ENCODE data around the gene PTPRD. TPM values are rescaled to one million over a fixed set of nuclear protein-coding genes. Genes with fewer than 3 reads are reported as not detected.

Gene PTPRD
- total RNA-seq, 1 experiment from 2014 or later = 70.1 TPM

DNA sequence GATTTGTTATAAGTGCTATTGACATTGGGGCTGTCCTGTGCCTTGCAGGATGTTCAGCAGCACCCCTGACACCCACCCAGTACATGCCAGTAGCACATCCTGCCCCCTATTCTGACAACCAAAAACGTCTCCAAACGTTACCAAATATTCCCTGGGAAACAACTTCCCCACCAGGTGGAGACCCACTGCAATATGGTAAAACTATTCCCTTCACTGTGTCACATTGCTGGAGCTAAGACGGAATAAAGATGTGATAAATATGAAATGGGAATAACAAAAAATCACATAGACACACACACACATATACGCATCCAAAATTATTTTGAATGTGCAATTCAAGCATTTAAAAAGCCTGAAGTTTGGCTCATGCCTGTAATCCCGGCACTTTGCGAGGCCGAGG lies 1939.0 kb downstream of the PTPRD start:
- H3K36me3 ChIP-seq (ENCODE audit: control insufficient read depth, insufficient read depth, low read length) = no peaks in the 10 kb centered on the region
- H3K27ac Mint-ChIP-seq (ENCODE audit: unreplicated experiment) = no peak overlapping the region
- intact Hi-C loops (cut with micrococcal nuclease; ENCODE audit: unreplicated experiment) = no loop called here
- no peaks in the 10 kb centered on the region for H3K27me3 ChIP-seq (replicated peaks; ENCODE audit: control insufficient read depth, insufficient read depth, low read length)
- no peaks in the 10 kb centered on the region for H3K27me3 Mint-ChIP-seq (ENCODE audit: insufficient read depth, unreplicated experiment)
- H3K4me1 ChIP-seq = 0 out of 2 replicates have a peak, but pooled peaks cover 6% of the 10 kb centered on the region
- TF ChIP-seq, protein P1, sequence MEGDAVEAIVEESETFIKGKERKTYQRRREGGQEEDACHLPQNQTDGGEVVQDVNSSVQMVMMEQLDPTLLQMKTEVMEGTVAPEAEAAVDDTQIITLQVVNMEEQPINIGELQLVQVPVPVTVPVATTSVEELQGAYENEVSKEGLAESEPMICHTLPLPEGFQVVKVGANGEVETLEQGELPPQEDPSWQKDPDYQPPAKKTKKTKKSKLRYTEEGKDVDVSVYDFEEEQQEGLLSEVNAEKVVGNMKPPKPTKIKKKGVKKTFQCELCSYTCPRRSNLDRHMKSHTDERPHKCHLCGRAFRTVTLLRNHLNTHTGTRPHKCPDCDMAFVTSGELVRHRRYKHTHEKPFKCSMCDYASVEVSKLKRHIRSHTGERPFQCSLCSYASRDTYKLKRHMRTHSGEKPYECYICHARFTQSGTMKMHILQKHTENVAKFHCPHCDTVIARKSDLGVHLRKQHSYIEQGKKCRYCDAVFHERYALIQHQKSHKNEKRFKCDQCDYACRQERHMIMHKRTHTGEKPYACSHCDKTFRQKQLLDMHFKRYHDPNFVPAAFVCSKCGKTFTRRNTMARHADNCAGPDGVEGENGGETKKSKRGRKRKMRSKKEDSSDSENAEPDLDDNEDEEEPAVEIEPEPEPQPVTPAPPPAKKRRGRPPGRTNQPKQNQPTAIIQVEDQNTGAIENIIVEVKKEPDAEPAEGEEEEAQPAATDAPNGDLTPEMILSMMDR (IDR thresholded peaks at IDR 0.05; ENCODE audit: insufficient read depth in 1 of 2, low read depth in 1 of 2, low read length in 1 of 2, severe bottlenecking in 1 of 2, unreplicated experiment in 1 of 2) = no peak
- no peaks in the 10 kb centered on the region for H3K9me3 Mint-ChIP-seq (ENCODE audit: unreplicated experiment)
- no peaks in the 10 kb centered on the region for H3K36me3 Mint-ChIP-seq (ENCODE audit: insufficient read depth, unreplicated experiment)
- CTCF ChIA-PET = interaction anchor here (1.0 kb wide), 1 partner anchor 1272 kb away, joined by 5 read pairs; no protein-coding TSS in a partner anchor
- no TSS peak for BruUV-seq (replicated peaks)
- H3K9me3 ChIP-seq = no peaks in the 10 kb centered on the region
- no peak overlapping the region for H3K4me3 Mint-ChIP-seq (ENCODE audit: unreplicated experiment)
- POLR2A ChIA-PET = no interaction called here
- DNase-seq = no peak
- H3K4me3 ChIP-seq (ENCODE audit: low read depth, low read length) = no peak overlapping the region
- no peaks in the 10 kb centered on the region for H3K4me1 Mint-ChIP-seq (ENCODE audit: low read depth, unreplicated experiment)

DNA sequence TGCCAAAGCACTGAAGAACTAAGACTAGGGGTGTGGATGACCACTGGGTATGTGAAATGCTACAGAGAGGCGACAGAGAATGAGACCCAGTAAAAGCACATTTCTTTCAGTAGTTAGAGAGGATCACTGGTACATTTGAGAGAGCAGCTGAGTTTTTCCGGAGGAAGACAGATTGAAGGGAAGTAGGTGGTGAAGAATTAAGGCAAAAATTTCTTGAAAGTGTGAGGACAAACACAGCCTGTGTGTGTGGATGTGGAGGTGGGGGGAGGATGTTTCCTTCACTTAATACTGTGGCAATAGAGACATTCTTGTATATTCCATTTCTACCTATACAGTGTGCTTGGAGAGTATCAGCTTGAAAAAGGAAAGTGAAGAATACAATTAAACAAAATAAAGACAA lies 1942.1 kb downstream of the PTPRD start:
- Mint-ChIP-seq H3K27me3 (ENCODE audit: insufficient read depth, unreplicated experiment) (no peaks in the 10 kb centered on the region), H3K4me3 (ENCODE audit: unreplicated experiment) (no peak overlapping the region), H3K9me3 (ENCODE audit: unreplicated experiment) (no peaks in the 10 kb centered on the region), H3K36me3 (ENCODE audit: insufficient read depth, unreplicated experiment) (no peaks in the 10 kb centered on the region), H3K4me1 (ENCODE audit: low read depth, unreplicated experiment) (no peaks in the 10 kb centered on the region), H3K27ac (ENCODE audit: unreplicated experiment) (no peak overlapping the region)
- no peak for DNase-seq
- Histone ChIP-seq H3K4me3 (ENCODE audit: low read depth, low read length) (no peak overlapping the region), H3K36me3 (ENCODE audit: control insufficient read depth, insufficient read depth, low read length) (no peaks in the 10 kb centered on the region), H3K9me3 (no peaks in the 10 kb centered on the region), H3K4me1 (0 out of 2 replicates have a peak, but pooled peaks cover 6% of the 10 kb centered on the region), H3K27me3 (replicated peaks; ENCODE audit: control insufficient read depth, insufficient read depth, low read length) (no peaks in the 10 kb centered on the region)
- TF ChIP-seq, protein P1 (IDR thresholded peaks at IDR 0.05; ENCODE audit: insufficient read depth in 1 of 2, low read depth in 1 of 2, low read length in 1 of 2, severe bottlenecking in 1 of 2, unreplicated experiment in 1 of 2) = no peak
- ChIA-PET CTCF (no interaction called here), POLR2A (no interaction called here)
- BruUV-seq (replicated peaks) = no TSS peak
- intact Hi-C loops (cut with micrococcal nuclease; ENCODE audit: unreplicated experiment) = no loop called here

DNA sequence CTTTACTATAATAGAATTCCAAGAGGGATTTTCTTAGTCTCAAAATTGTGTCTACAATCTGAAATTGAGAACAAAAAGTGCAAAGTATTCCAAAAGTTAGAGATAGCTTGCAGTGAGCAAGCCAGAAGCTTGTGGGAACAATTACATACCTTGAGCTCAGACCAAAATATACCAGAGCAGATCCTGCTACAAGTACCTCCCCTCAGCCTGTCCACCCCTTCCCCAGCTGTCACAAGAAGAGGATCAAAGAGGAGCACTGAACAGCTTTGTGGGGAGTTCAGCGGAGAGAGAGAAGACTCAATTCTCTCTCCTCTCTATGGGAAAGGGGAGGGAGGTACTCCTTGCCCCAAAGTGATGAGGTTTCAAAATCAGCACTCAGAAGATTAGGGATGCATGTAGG lies 1944.1 kb downstream of the PTPRD start:
- H3K27me3 Mint-ChIP-seq (ENCODE audit: insufficient read depth, unreplicated experiment) = no peaks in the 10 kb centered on the region
- no peaks in the 10 kb centered on the region for H3K36me3 Mint-ChIP-seq (ENCODE audit: insufficient read depth, unreplicated experiment)
- intact Hi-C loops (cut with micrococcal nuclease; ENCODE audit: unreplicated experiment) = no loop called here
- Histone ChIP-seq H3K9me3 (no peaks in the 10 kb centered on the region), H3K4me1 (0 out of 2 replicates have a peak, but pooled peaks cover 6% of the 10 kb centered on the region), H3K4me3 (ENCODE audit: low read depth, low read length) (no peak overlapping the region), H3K36me3 (ENCODE audit: control insufficient read depth, insufficient read depth, low read length) (no peaks in the 10 kb centered on the region), H3K27me3 (replicated peaks; ENCODE audit: control insufficient read depth, insufficient read depth, low read length) (no peaks in the 10 kb centered on the region)
- ChIA-PET POLR2A (no interaction called here), CTCF (no interaction called here)
- no peak overlapping the region for H3K4me3 Mint-ChIP-seq (ENCODE audit: unreplicated experiment)
- H3K27ac Mint-ChIP-seq (ENCODE audit: unreplicated experiment) = no peak overlapping the region
- DNase-seq = no peak
- BruUV-seq (replicated peaks) = no TSS peak
- TF ChIP-seq, protein P1 (IDR thresholded peaks at IDR 0.05; ENCODE audit: insufficient read depth in 1 of 2, low read depth in 1 of 2, low read length in 1 of 2, severe bottlenecking in 1 of 2, unreplicated experiment in 1 of 2) = no peak
- H3K4me1 Mint-ChIP-seq (ENCODE audit: low read depth, unreplicated experiment) = no peaks in the 10 kb centered on the region
- H3K9me3 Mint-ChIP-seq (ENCODE audit: unreplicated experiment) = no peaks in the 10 kb centered on the region
